NB4 (cell line): ENCODE data around the gene RETREG1.
"Not testable (repeated sequence)": the region's sequence is repeated elsewhere in the genome, so short reads cannot be mapped to it uniquely, and the experiment has no call there.

Experiments used
- DNase-seq: peaks from one replicate; pipeline ENCODE4 v3.0.0; 2010; ENCODE audit warnings: low read depth
- H3K4me3 ChIP-seq: one replicate; pipeline ENCODE4 v1.5.1; 2011; ENCODE audit warnings: mild to moderate bottlenecking, low read depth, low read length, moderate library complexity
- MYC ChIP-seq: IDR thresholded peaks from 2 replicates; pipeline ENCODE4 v1.6.1; 2011; ENCODE audit warnings: low read depth, low read length
- POLR2A ChIP-seq: IDR thresholded peaks from 2 replicates; pipeline ENCODE4 v1.6.1; 2011; ENCODE audit warnings: mild to moderate bottlenecking; ENCODE audit not compliant: insufficient read length; ENCODE audit errors: extremely low read depth
- TF ChIP-seq, protein P1 (sequence below): IDR thresholded peaks from 2 replicates; pipeline ENCODE4 v1.6.1; 2011; ENCODE audit warnings: low read depth, low read length
- TF ChIP-seq, protein P2 (sequence below): IDR thresholded peaks from one replicate; pipeline ENCODE4 v1.5.1; 2012; ENCODE audit warnings: low read depth, low read length

The RETREG1 gene

DNA sequence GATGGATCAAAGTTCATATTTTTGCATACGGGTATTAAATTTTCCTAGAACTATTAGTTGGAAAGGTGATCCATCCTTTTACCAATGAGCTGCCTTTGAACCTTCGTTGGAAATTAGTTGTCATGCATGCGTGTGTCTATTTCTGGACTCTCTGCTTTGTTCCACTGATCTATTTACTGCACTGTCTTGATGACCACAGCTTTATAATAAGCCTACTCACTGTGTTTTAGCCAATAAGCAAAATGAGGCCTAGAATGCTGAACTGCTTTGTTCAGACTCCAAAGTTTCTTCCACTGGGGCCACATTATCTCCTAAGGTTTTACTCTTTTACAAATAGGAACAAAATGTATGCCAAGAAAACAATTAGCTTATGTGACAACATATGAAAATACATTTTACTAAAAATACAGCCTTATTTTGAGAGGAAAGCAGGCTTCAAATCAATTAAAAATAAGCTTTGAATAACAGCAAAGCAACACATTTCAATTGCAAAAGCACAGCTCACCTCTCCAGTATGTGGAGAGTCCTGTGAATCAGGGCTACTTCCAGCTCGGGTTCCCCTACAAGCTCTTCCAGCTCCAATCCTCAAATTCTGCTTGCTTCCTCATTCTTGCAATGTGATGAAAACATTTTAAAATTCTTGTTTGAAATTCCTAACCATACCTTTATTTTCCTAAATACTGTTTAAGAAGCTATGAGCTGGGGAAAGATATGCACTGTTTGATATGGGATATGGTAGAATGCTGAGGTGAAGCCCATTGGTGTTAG lies 72.0 kb downstream of the RETREG1 start:
- TF ChIP-seq POLR2A (no peak), MYC (no peak)
- TF ChIP-seq, protein P1, sequence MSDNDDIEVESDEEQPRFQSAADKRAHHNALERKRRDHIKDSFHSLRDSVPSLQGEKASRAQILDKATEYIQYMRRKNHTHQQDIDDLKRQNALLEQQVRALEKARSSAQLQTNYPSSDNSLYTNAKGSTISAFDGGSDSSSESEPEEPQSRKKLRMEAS = no peak
- TF ChIP-seq, protein P2, sequence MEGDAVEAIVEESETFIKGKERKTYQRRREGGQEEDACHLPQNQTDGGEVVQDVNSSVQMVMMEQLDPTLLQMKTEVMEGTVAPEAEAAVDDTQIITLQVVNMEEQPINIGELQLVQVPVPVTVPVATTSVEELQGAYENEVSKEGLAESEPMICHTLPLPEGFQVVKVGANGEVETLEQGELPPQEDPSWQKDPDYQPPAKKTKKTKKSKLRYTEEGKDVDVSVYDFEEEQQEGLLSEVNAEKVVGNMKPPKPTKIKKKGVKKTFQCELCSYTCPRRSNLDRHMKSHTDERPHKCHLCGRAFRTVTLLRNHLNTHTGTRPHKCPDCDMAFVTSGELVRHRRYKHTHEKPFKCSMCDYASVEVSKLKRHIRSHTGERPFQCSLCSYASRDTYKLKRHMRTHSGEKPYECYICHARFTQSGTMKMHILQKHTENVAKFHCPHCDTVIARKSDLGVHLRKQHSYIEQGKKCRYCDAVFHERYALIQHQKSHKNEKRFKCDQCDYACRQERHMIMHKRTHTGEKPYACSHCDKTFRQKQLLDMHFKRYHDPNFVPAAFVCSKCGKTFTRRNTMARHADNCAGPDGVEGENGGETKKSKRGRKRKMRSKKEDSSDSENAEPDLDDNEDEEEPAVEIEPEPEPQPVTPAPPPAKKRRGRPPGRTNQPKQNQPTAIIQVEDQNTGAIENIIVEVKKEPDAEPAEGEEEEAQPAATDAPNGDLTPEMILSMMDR = no peak
- no peak for DNase-seq
- H3K4me3 ChIP-seq = no peak overlapping the region

DNA sequence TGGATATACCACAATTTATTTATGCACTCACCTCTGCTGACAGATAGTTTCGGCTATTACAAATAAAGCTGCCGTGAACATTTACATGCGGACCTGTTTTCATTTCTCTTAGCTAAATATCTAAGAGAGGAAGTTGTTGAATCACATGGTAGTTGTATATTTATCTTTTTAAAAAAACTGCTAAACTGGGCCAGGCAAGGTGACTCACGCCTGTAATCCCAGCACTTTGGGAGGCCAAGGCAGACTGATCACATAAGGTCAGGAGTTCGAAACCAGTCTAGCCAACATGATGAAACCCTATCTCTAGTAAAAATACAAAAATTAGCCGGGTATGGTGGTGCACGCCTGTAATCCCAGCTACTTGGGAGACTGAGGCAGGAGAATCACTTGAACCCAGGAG lies 73.6 kb downstream of the RETREG1 start:
- not testable (repeated sequence) for DNase-seq, H3K4me3 ChIP-seq

DNA sequence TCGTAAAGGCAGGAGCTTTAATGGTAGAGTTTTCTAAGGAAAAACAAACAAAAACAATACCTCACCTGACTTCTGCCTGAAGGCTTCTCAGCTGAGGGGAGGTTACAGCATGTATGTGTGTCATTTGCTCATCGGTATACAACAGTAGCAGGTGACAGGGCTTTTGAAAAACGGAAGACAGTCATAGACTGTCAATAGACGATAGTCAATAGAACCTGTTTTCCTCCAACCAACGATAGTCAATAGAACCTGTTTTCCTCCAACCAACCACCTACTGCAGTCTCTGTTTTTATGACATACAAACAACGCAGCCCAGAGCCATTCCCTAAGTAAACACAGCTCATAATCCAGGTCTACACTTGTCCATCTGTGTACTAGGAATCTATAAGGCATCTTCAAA lies 74.6 kb downstream of the RETREG1 start:
- DNase-seq = no peak
- no peak for TF ChIP-seq POLR2A
- no peak overlapping the region for H3K4me3 ChIP-seq

DNA sequence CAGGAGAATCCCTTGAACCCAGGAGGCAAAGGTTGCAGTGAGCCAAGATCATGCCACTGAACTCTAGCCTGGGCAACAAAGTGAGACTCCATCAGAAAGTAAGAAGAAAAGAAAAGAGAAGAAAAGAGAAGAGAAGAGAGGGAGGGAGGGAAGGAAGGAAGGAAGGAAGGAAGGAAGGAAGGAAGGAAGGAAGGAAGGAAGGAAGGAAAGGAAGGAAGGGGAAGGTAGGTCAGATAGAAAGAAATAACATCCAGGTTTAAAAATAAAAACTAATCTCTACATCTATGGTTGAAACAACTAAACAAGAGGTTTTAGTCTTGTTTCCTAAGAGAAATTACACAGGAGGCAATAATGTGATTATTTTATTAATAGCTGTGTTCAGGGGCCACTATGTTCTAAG lies 75.2 kb downstream of the RETREG1 start:
- not testable (repeated sequence) for DNase-seq

DNA sequence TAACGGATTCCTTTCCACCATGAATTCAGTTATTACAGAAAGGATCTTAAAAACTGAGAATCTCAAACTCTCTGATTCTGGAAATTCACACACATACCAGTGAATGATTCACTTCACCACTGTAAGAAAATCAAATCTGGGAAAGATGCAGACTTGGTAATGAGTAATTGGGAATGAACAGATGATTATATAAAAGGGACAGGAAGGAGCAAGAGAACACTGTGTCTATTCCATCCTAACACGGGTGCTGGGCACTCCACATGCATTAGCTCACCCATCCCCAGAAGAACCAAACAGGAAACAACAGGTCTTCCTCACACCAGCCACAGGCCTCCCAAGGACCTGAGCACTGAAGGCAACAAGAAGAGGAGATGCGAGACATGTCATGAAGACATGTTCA lies 76.4 kb downstream of the RETREG1 start:
- DNase-seq = no peak
- TF ChIP-seq, protein P1 = no peak
- no peak for TF ChIP-seq MYC
- no peak for TF ChIP-seq POLR2A
- TF ChIP-seq, protein P2 = no peak
- no peak overlapping the region for H3K4me3 ChIP-seq

More for the DNA sequence above, 75.2 kb downstream of the RETREG1 start:
- not testable (repeated sequence) for H3K4me3 ChIP-seq

DNA sequence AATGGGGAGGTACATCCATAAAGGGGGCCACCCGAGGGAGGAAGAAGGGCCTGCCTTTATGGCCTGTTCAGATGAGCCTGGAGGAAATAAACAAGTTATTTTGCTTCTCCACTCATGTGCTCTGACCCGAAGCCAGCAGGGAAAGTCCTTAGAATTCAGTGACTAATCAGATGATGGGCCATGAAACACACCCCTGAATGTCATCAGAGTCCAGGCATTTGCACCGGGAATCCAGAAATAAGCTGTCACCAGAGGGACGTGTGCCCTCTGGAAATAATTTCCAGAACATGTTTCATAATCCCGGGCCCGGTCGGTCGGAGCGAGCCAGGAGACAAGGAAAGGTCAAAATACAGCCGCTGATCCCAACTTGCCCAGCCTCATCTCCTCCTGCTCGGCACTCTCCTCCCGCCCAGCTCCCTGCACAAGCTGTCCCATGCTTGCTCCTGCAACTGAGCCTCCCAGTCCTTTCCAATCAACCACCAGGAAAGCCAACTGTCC lies 77.6 kb downstream of the RETREG1 start:
- TF ChIP-seq, protein P1 = no peak
- TF ChIP-seq MYC (no peak), POLR2A (no peak)
- TF ChIP-seq, protein P2 = no peak
- no peak overlapping the region for H3K4me3 ChIP-seq
- DNase-seq = no peak

DNA sequence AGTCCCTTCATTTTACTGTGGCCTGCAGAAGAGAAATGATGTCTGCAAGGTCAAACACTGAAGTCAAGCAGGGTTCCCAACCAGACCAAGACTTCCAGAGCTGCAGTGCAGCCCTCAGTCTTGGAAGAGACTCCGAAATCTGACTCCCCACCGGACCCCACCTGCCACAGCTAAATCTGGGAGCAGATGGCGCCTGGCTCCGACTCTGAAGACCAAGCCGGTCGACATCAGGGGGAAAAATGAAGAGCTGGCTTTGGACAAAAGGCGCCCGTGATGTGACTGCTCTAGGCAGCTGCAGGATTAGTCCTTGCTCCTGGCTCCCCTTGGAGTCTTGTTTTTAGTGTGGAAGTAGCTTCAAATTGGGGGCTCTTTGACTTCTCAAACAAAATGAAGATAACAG lies 78.8 kb downstream of the RETREG1 start:
- TF ChIP-seq, protein P1 = no peak
- TF ChIP-seq, protein P2 = no peak
- TF ChIP-seq POLR2A (no peak), MYC (no peak)
- no peak for DNase-seq
- no peak overlapping the region for H3K4me3 ChIP-seq
